HL-60 (cell line): ENCODE data around the gene SLC22A8.

ENCODE experiments used
- DNase-seq, 2 experiments: peaks; one replicate each; pipeline ENCODE4 v3.0.0-alpha.2; 2010 to 2020; ENCODE audit warnings: low read depth in 1 of 2, low spot score in 1 of 2
- H3K27ac ChIP-seq: fragments of 250-450 bp; sonication (Bioruptor Pico); replicated peaks from 2 replicates; pipeline ENCODE4 v1.5.1; 2020; ENCODE audit warnings: mild to moderate bottlenecking, moderate library complexity
- H3K27me3 ChIP-seq: fragments of 250-450 bp; sonication (Bioruptor Pico); 2 replicates; pipeline ENCODE4 v1.5.1; 2021; ENCODE audit warnings: mild to moderate bottlenecking, moderate library complexity; ENCODE audit not compliant: insufficient read depth, poor library complexity, severe bottlenecking
- H3K4me3 ChIP-seq: replicated peaks from 2 replicates; pipeline ENCODE4 v1.5.1; 2011; ENCODE audit warnings: mild to moderate bottlenecking, control low read depth, low read length; ENCODE audit not compliant: insufficient read depth
- GABPA ChIP-seq: IDR thresholded peaks from 2 replicates; pipeline ENCODE4 v1.6.1; 2012; ENCODE audit warnings: low read depth
- POLR2AphosphoS5 ChIP-seq: IDR thresholded peaks from 2 replicates; pipeline ENCODE4 v1.6.1; 2012; ENCODE audit warnings: low read depth
- REST ChIP-seq: IDR thresholded peaks from 2 replicates; pipeline ENCODE4 v1.6.1; 2012; ENCODE audit warnings: low read depth; ENCODE audit not compliant: insufficient replicate concordance
- SPI1 ChIP-seq: IDR thresholded peaks from 2 replicates; pipeline ENCODE4 v1.6.1; 2012; ENCODE audit warnings: low read depth, mild to moderate bottlenecking, borderline replicate concordance
- TF ChIP-seq, protein P1 (sequence below): IDR thresholded peaks from one replicate; pipeline ENCODE4 v1.5.1; 2011; ENCODE audit warnings: low read length, control low read depth, inconsistent platforms; ENCODE audit not compliant: insufficient read depth

The SLC22A8 gene

GRCh38 chr11:62999649-63000048 lies 16.0 kb downstream of the SLC22A8 start:
- no peak for DNase-seq
- no peak overlapping the region for H3K4me3 ChIP-seq
- peaks cover 4% of the 10 kb centered on the region for H3K27me3 ChIP-seq
- TF ChIP-seq POLR2AphosphoS5 (no peak), SPI1 (no peak), GABPA (no peak), REST (no peak)
- TF ChIP-seq, protein P1, sequence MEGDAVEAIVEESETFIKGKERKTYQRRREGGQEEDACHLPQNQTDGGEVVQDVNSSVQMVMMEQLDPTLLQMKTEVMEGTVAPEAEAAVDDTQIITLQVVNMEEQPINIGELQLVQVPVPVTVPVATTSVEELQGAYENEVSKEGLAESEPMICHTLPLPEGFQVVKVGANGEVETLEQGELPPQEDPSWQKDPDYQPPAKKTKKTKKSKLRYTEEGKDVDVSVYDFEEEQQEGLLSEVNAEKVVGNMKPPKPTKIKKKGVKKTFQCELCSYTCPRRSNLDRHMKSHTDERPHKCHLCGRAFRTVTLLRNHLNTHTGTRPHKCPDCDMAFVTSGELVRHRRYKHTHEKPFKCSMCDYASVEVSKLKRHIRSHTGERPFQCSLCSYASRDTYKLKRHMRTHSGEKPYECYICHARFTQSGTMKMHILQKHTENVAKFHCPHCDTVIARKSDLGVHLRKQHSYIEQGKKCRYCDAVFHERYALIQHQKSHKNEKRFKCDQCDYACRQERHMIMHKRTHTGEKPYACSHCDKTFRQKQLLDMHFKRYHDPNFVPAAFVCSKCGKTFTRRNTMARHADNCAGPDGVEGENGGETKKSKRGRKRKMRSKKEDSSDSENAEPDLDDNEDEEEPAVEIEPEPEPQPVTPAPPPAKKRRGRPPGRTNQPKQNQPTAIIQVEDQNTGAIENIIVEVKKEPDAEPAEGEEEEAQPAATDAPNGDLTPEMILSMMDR, result no peak
- H3K27ac ChIP-seq, result no peak overlapping the region

GRCh38 chr11:62999156-62999555 lies 16.5 kb downstream of the SLC22A8 start:
- no peak for DNase-seq
- H3K4me3 ChIP-seq, result no peak overlapping the region
- TF ChIP-seq GABPA (no peak), REST (no peak), SPI1 (no peak), POLR2AphosphoS5 (no peak)
- TF ChIP-seq, protein P1, result no peak
- H3K27ac ChIP-seq, result no peak overlapping the region
- peaks cover 2% of the 10 kb centered on the region for H3K27me3 ChIP-seq

GRCh38 chr11:62996271-62996670 lies 19.4 kb downstream of the SLC22A8 start:
- H3K27ac ChIP-seq, result no peak overlapping the region
- H3K27me3 ChIP-seq, result no peaks in the 10 kb centered on the region
- H3K4me3 ChIP-seq, result no peak overlapping the region
- TF ChIP-seq, protein P1, result no peak
- no peak for TF ChIP-seq GABPA
- DNase-seq, result no peak

GRCh38 chr11:62994775-62995174 lies 20.9 kb downstream of the SLC22A8 start:
- no peak for DNase-seq
- H3K27me3 ChIP-seq, result no peaks in the 10 kb centered on the region
- TF ChIP-seq REST (no peak), POLR2AphosphoS5 (no peak), GABPA (no peak), SPI1 (no peak)
- TF ChIP-seq, protein P1, result no peak
- H3K27ac ChIP-seq, result no peak overlapping the region
- no peak overlapping the region for H3K4me3 ChIP-seq
